HG02973 (cell line): Measurements from ENCODE around the gene PCNX2.
"Not testable (repeated sequence)": the region's sequence is repeated elsewhere in the genome, so short reads cannot be mapped to it uniquely, and the experiment has no call there.

Experiments used
- ATAC-seq: cut with Tn5 transposase; IDR thresholded peaks from one replicate; pipeline ENCODE4 v1.9.1; 2021; ENCODE audit warnings: moderate library complexity; ENCODE audit not compliant: unreplicated experiment

Gene PCNX2

GRCh38 chr1:233107716-233108130 is 187.8 kb downstream of the PCNX2 start:
- ATAC-seq: not testable (repeated sequence)

- no peak for ATAC-seq
These were observed 188.3 kb downstream of the PCNX2 start for GRCh38 chr1:233107130-233107660.

- no peak for ATAC-seq
These were observed 190.3 kb downstream of the PCNX2 start for GRCh38 chr1:233105225-233105624.

GRCh38 chr1:233102341-233102740 is 193.2 kb downstream of the PCNX2 start:
- no peak for ATAC-seq

- no peak for ATAC-seq
These were observed 197.5 kb downstream of the PCNX2 start for GRCh38 chr1:233097959-233098580.

- ATAC-seq: no peak
These were observed 198.0 kb downstream of the PCNX2 start for GRCh38 chr1:233097546-233097945.

GRCh38 chr1:233094691-233095090 is 200.8 kb downstream of the PCNX2 start:
- ATAC-seq: no peak

- no peak for ATAC-seq
These were observed 201.3 kb downstream of the PCNX2 start for GRCh38 chr1:233094269-233094668.

- ATAC-seq: no peak
These were observed 204.6 kb downstream of the PCNX2 start for GRCh38 chr1:233090746-233091494.

GRCh38 chr1:233089251-233089650 is 206.3 kb downstream of the PCNX2 start:
- ATAC-seq: no peak

GRCh38 chr1:233088613-233089012 is 206.9 kb downstream of the PCNX2 start:
- no peak for ATAC-seq

- ATAC-seq: no peak
These were observed 208.3 kb downstream of the PCNX2 start for GRCh38 chr1:233086961-233087881.

- ATAC-seq: no peak
These were observed 210.0 kb downstream of the PCNX2 start for GRCh38 chr1:233085566-233085965.

- ATAC-seq: peak; percentile 65
These were observed 212.6 kb downstream of the PCNX2 start for GRCh38 chr1:233082778-233083550.

- no peak for ATAC-seq
These were observed 213.8 kb downstream of the PCNX2 start for GRCh38 chr1:233081735-233082134.

- ATAC-seq: not testable (repeated sequence)
These were observed 214.7 kb downstream of the PCNX2 start for GRCh38 chr1:233080827-233081226.

GRCh38 chr1:233080286-233080685 is 215.2 kb downstream of the PCNX2 start:
- no peak for ATAC-seq

- no peak for ATAC-seq
These were observed 216.0 kb downstream of the PCNX2 start for GRCh38 chr1:233079574-233079973.

- ATAC-seq: no peak
These were observed 217.1 kb downstream of the PCNX2 start for GRCh38 chr1:233078396-233078795.

- ATAC-seq: no peak
These were observed 219.6 kb downstream of the PCNX2 start for GRCh38 chr1:233075915-233076295.
